GM12873 (cell line): ENCODE data around the gene MARK2.

ENCODE experiments used
- CTCF ChIP-seq: IDR thresholded peaks from 2 replicates; pipeline ENCODE4 v1.5.1; 2012; ENCODE audit warnings: low read depth, mild to moderate bottlenecking, moderate library complexity, low read length, control low read depth; ENCODE audit not compliant: insufficient read depth; ENCODE audit errors: missing control alignments

MARK2 gene

GRCh38 chr11:63838678-63839507 is at the start of gene MARK2:
Gene MARK2, plus strand, starts transcription at chr11:63839110. Its CDS starts 397 bp downstream, at chr11:63839507.
- TF ChIP-seq CTCF = no peak

- TF ChIP-seq CTCF = no peak
These were observed 47.3 kb upstream of the MARK2 start for GRCh38 chr11:63791495-63792167.

GRCh38 chr11:63793161-63793560 is 45.7 kb upstream of the MARK2 start:
- TF ChIP-seq CTCF = no peak

- no peak for TF ChIP-seq CTCF
These were observed 43.8 kb upstream of the MARK2 start for GRCh38 chr11:63795066-63795465.

GRCh38 chr11:63800921-63801320 is 38.0 kb upstream of the MARK2 start:
- no peak for TF ChIP-seq CTCF

- TF ChIP-seq CTCF = no peak
These were observed 36.1 kb upstream of the MARK2 start for GRCh38 chr11:63802637-63803414.

- TF ChIP-seq CTCF = no peak
These were observed 34.7 kb upstream of the MARK2 start for GRCh38 chr11:63804259-63804658.
